Activated CD8-positive, alpha-beta memory T cell treated with anti-CD3 and anti-CD28 coated beads for 48 hours (primary cell): Measurements from ENCODE around the gene CPNE9.
A peak's percentile ranks its signal among the peaks of the same experiment; 100 is the strongest.

ENCODE experiments used
- DNase-seq, 3 experiments: peaks; one replicate each; pipeline ENCODE4 v3.0.0-alpha.2; 2020; ENCODE audit warnings: low read depth in 2 of 3, low spot score in 2 of 3

Gene CPNE9

GRCh38 chr3:9715764-9716437 is 12.3 kb downstream of the CPNE9 start:
- no peak for DNase-seq

- DNase-seq = no peak
Observed at GRCh38 chr3:9716801-9717555, 13.3 kb downstream of the CPNE9 start.

GRCh38 chr3:9717563-9717962 is 13.9 kb downstream of the CPNE9 start:
- DNase-seq = no peak

- no peak for DNase-seq
Observed at GRCh38 chr3:9718118-9718517, 14.5 kb downstream of the CPNE9 start.

- DNase-seq = no peak
Observed at GRCh38 chr3:9721015-9721699, 17.5 kb downstream of the CPNE9 start.

- no peak for DNase-seq
Observed at GRCh38 chr3:9721700-9722060, 18.0 kb downstream of the CPNE9 start.

GRCh38 chr3:9725775-9726515 is 22.3 kb downstream of the CPNE9 start:
- DNase-seq = no peak

- peak in 1 of 3 experiments; percentile 29 for DNase-seq
Observed at GRCh38 chr3:9727041-9727595, 23.5 kb downstream of the CPNE9 start.

GRCh38 chr3:9727743-9728142 is 24.1 kb downstream of the CPNE9 start:
- no peak for DNase-seq

GRCh38 chr3:9729419-9729818 is 25.8 kb downstream of the CPNE9 start:
- no peak for DNase-seq

GRCh38 chr3:9730657-9731205 is 27.1 kb downstream of the CPNE9 start:
- no peak for DNase-seq

GRCh38 chr3:9731206-9732079 is 27.8 kb downstream of the CPNE9 start, which contains the start of gene BRPF1:
TSS of gene BRPF1 (plus strand) at chr3:9731735. CDS start at chr3:9734141, 2,406 bp downstream.
- peak; percentile 95 to 98 (median 98) for DNase-seq

GRCh38 chr3:9732080-9732739 is 28.6 kb downstream of the CPNE9 start:
- peak in 1 of 3 experiments; percentile 22 for DNase-seq

GRCh38 chr3:9732740-9733115 is 29.1 kb downstream of the CPNE9 start:
- DNase-seq = no peak

GRCh38 chr3:9736831-9737230 is 33.2 kb downstream of the CPNE9 start:
- DNase-seq = no peak

GRCh38 chr3:9739181-9739580 is 35.5 kb downstream of the CPNE9 start:
- DNase-seq = no peak

- DNase-seq = no peak
Observed at GRCh38 chr3:9742560-9742959, 38.9 kb downstream of the CPNE9 start.

GRCh38 chr3:9743548-9743947 is 39.9 kb downstream of the CPNE9 start:
- no peak for DNase-seq

- no peak for DNase-seq
Observed at GRCh38 chr3:9744162-9744561, 40.5 kb downstream of the CPNE9 start.
